Breast epithelium (tissue), 3 donors: ENCODE results near the gene PLAU.

Experiments
- CTCF ChIP-seq, 3 donors: fragments of 450-650 bp; IDR thresholded peaks; one replicate each; pipeline ENCODE4 v1.5.1; 2016 to 2017; ENCODE audit warnings: antibody characterized with exemption in 3 of 3, mild to moderate bottlenecking in 3 of 3, moderate library complexity in 3 of 3
- POLR2A ChIP-seq: fragments of 450-650 bp; IDR thresholded peaks from one replicate; pipeline ENCODE4 v1.6.1; 2016; ENCODE audit warnings: antibody characterized with exemption, mild to moderate bottlenecking, moderate library complexity
- POLR2AphosphoS5 ChIP-seq, 3 donors: sonication (generic); formaldehyde crosslinking; IDR thresholded peaks; one replicate each; pipeline ENCODE4 v1.6.1; 2017; ENCODE audit warnings: antibody characterized with exemption in 3 of 3

DNA sequence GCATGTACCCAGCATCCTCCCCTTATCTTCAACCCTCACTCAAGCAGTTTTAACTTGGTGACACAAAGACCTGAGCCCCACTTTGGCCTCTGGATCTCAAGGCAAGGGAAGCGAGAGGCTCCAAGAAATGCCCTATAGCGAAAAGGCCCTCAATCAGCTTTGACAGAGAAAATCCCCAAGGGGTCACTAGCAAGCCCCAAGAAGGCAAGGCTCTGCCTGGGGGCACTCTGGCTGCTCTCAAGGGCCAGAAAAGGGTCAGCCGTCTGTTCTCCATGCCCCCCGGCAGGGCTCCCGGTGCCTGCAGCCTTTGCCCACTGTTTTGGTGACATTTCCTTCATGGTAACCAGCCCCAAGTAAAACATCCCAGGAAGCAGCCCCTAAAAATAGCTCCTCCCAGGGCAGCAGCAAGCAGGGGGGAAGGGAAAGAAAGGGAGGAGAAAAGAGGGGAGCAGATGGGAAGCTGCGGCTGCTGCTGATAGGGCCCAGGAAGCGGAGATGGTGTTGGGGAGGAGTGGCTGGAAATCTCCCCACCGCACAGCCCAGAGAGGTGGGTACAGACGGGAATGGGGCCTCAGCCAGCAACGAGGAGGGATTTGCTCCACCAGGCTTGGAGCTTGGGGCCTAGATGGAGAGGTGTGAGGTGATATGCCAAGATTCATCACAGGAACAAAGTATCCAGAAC, 43.7 kb upstream of the PLAU start:
- TF ChIP-seq CTCF (IDR thresholded peaks at IDR 0.05) (no peak), POLR2AphosphoS5 (IDR thresholded peaks at IDR 0.05) (no peak), POLR2A (no peak)
